GM12874 (cell line): Measurements from ENCODE around the gene LIME1.

Experiments used
- CTCF ChIP-seq: IDR thresholded peaks from 2 replicates; pipeline ENCODE4 v1.5.1; 2011; ENCODE audit warnings: low read depth, mild to moderate bottlenecking, control low read depth, low read length, moderate library complexity; ENCODE audit not compliant: insufficient read depth

Gene LIME1

GRCh38 chr20:63700199-63701050 lies 36.0 kb upstream of the LIME1 start:
- TF ChIP-seq CTCF = no peak

- no peak for TF ChIP-seq CTCF
These were observed 35.5 kb upstream of the LIME1 start for GRCh38 chr20:63701051-63701328.

GRCh38 chr20:63701329-63702035 lies 35.0 kb upstream of the LIME1 start:
- TF ChIP-seq CTCF = no peak

GRCh38 chr20:63702036-63702665 lies 34.3 kb upstream of the LIME1 start:
- no peak for TF ChIP-seq CTCF

DNA sequence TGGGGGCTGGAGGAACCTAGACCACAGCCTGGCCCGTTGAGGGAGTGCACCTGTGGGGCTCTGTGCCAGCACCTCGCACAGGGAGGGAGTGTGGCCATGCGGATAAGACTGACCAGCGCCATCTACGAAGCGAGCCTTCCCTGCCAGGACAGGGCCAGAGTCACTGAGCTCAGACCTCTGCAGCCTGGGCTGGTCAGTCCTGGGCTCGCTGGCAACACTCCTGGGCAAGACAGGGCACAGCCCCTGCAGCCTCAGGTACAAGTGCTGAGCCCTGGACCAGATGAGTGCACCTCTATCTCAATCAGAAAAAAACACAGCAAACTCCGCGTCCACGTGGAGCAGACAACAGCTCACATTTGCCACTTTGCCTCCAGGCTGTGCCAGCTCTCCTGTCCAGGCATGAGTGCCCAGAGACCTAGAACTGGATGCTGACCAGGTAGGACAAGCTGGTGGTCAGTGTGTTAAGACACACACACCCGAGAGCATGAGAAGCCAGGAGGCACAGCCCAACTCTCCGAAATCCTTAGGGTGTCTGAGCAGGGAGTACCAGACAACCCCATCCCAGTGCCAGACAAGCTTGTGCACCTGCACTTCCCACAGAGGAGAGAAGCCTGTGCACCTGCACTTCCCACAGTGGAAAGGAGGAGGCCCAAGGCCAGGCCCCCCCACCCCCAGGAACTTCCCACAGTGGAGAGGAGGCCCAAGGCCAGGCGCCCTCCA lies 33.6 kb upstream of the LIME1 start:
- TF ChIP-seq CTCF = no peak

DNA sequence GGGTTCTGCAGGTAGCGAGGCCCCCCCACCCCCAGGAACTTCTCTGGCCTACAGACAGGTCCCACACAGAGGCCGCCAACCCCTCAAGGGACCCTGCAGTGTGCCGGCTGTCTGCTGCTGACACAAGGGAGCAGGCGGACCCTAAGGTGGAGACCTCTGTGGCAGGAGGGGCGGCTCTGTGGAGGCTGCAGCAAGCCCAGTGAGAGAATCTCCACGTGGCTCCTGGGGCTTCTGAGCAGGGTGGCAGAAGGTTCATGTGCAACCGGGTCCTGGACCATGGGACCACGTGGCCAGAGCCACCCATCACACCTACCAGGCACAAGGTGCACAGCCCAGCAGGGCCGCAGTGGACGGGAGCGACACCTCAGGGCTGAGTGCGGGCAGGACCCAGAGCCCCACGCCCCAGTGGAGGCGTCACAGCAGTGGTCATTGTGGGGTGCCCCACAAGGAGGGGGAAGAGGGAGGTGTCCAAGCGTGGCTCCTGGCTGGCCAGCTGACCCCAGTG lies 32.9 kb upstream of the LIME1 start:
- TF ChIP-seq CTCF = no peak

GRCh38 chr20:63703976-63704748 lies 32.3 kb upstream of the LIME1 start:
- no peak for TF ChIP-seq CTCF
